ENCODE data around the gene MYO1E.

GRCh38 chr15:59120937-59121336 lies 251.7 kb downstream of the MYO1E start:
- TF ChIP-seq CTCF (IDR thresholded peaks at IDR 0.05; ENCODE audit: insufficient read depth, low read length, poor library complexity, severe bottlenecking) (no peak), EZH2phosphoT487 (conservative IDR thresholded peaks at IDR 0.05; ENCODE audit: low read length) (no peak)
